NCI-H1048 (cell line): ENCODE measurements around the gene KRTAP19-5.
"Not testable (repeated sequence)": the region's sequence is repeated elsewhere in the genome, so short reads cannot be mapped to it uniquely, and the experiment has no call there.

Experiments
- DNase-seq: peaks from one replicate; lab custom pipeline; 2025; lab: John Stamatoyannopoulos, UW

Gene KRTAP19-5

GRCh38 chr21:30502041-30502440 lies at the start of gene KRTAP19-5:
Gene KRTAP19-5, minus strand, starts transcription at chr21:30502141. Its CDS starts 51 bp downstream, at chr21:30502090.
- no peak for DNase-seq

DNA sequence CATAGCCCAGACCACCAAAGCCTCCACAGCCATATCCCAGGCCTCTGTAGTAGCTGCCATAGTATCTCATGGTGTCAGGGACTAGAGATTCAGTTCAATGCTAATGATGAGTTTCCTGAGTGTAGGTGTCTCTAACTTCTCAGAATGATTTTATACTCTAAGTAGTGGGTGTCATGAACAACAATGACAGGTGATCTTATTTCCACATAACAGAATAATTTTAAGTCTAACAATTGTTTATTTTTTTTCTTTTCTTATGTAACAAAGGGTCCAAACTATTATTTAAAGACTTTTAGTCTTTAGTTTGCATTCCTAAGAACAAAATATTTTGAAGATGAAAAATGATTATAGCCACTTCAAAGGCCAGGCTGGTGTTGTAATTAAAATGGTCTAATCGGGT lies 39.8 kb upstream of the KRTAP19-5 start, which contains the start of gene KRTAP19-6:
Gene KRTAP19-6 (minus strand): TSS at position 101 of the 400 bp plus-strand sequence. CDS start 31 bp downstream, at position 70.
- DNase-seq, result no peak

DNA sequence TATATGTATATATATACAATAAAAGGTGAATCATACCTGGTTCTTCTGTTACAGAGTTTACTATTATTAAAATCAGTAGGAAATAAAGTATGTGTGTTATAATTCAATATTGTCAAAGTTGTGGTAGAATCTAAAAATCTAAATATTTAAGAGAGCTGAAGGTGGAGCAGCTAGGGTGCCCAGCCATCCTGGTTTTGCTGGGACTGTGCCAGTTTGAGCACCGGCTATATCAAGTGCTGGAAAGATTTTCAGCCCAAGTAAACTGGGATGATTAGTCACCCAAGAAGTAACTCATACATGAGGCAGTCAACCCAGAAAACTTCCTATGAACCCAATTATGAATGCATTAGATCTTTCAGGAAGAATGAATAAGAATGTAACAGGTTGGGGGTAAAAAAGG lies 16.9 kb upstream of the KRTAP19-5 start:
- no peak for DNase-seq

DNA sequence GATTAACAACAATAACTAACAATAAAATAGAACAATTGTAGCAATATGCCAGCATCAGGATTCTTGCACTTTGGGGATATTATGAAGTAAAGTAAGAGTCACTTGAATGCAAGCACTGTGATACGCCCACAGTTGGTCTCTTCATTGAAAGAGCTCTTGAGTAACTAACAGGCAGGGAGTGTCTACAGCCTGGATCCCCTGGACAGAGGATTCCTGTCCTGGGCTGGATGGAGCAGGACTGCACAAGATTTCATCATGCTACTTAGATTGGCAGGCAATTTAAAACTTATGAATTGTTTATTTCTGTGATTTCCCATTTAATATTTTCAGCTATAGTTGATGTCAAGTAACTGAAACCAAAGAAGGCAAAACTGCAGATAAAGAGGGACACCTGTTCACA lies 13.7 kb upstream of the KRTAP19-5 start:
- no peak for DNase-seq

- not testable (repeated sequence) for DNase-seq
These were observed 3.8 kb upstream of the KRTAP19-5 start for GRCh38 chr21:30505621-30506205.

DNA sequence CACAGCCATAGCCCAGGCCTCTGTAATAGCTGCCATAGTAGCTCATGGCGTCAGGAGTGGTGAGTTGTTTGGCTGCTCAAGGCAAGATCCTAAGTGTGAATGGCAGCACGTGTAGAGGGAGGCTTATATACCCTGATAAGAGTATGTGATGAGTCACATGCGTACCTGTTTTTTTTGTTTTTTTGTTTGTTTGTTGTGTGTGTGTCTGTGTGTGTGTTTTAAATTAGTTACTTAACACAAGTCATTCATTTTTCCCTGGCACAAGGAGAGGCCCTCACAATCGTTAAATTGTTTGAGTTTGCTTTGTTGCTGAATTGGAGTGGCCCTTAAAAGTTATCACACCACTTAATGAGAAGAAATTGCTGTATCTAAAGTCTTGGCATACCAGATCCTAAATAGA lies 4.9 kb downstream of the KRTAP19-5 start, which contains the start of gene KRTAP19-4:
Gene KRTAP19-4 (minus strand): TSS at position 101 of the 400 bp plus-strand sequence. CDS start 55 bp downstream, at position 46.
- no peak for DNase-seq

DNA sequence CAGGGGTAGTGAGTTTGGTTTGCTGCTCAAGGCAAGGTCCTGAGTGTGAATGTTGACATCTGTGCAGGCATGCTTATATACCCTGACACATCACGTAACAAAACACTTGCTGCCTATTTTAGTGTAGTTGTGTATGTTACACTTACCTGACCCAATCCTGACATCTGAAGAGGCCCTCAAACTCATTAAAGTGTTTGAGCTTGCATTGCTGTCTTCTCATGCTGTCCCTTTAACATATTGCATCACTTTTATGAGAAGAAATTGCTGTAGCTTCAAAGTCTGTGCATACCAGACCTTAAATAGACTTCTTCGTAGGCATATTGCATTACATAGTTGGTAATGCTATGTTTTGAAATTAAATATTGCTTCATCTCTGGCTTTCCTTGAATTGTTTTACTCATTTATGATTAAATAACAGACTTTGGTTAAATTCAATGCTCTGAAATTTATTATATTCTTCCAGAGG lies 9.9 kb downstream of the KRTAP19-5 start, which contains the start of gene KRTAP19-3:
Gene KRTAP19-3 (minus strand): TSS at position 51 of the 466 bp plus-strand sequence. CDS start 56 bp downstream, outside the sequence.
- no peak for DNase-seq

DNA sequence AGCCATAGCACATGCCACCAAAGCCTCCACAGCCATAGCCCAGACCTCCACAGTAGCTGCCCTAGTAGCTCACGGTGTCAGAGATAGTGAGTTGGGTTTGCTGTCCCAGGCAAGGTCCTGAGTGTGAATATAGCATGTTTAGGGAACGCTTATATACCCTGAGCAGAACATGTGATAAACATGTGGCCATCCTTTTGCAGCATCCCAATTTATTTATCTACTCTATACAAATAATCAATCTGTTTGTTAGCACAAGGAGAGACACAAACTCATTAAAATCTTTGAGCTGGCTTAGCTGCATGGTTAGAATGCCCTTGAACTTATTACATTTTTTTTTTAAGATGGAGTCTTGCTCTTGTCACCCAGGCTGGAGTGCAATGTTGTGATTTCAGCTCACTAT lies 14.6 kb downstream of the KRTAP19-5 start, which contains the start of gene KRTAP19-2:
Gene KRTAP19-2 (minus strand): TSS at position 101 of the 400 bp plus-strand sequence. CDS start 88 bp downstream, at position 13.
- DNase-seq, result no peak

- no peak for DNase-seq
These were observed 15.8 kb downstream of the KRTAP19-5 start for GRCh38 chr21:30486180-30486579.

DNA sequence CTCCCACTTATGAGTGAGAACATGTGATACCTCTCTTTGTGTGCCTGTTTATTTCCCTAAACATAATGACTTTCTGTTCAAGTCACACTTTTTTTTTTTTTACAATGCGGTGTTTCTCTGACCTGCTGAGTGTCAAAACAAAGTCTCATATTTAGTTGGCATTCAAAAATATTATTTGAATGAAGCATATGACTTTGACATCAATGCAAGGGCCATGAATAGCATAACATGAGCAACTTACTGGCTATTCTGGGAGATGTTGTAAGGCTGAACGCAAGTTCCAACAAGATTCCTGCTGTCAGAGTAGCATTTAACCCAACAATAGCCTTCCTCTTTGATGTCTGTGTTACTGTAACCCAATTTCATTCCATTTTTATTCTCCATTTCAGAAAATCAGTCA lies 19.8 kb downstream of the KRTAP19-5 start:
- no peak for DNase-seq

- no peak for DNase-seq
These were observed 21.8 kb downstream of the KRTAP19-5 start, which contains the start of gene KRTAP19-1 for GRCh38 chr21:30480145-30480544. Gene KRTAP19-1, minus strand, starts transcription at chr21:30480367. Its CDS starts 50 bp downstream, at chr21:30480317.

DNA sequence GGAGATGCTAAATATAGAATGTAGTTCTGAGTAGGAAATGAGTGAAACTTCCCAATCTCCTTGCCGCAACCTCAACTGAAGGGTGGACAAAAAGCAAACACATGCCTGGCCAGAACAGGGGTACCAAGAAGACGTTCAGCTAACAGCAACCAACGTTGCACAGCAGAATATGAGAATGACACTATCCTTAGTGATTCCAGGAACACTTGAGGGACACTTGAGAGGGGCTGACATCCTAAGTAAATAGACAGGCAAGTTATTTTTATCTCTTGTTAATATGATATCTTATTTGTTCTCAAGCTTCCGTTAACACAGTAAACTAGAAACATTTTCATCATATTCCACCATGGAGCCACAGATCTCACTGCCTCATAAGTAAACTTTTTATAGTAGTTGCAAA lies 22.7 kb downstream of the KRTAP19-5 start:
- DNase-seq, result no peak

DNA sequence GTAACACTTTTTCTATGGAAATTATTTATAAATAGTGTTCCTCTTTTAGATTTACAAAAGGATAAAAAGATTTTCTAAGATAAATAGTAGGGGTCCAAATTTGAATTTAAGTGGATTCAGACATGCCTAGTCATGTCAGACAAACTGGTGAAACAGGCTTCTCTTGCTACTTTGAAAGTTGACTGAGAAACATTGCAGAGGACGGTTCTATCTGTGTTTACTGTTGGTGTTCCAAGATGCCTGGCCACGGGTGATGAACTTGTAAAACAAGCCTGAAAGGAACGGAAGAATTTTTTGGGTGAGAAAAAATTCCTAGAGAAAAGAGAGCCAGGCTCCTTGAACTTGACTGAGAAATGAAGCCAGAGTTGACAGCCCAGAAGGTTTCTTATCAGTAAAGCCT lies 23.9 kb downstream of the KRTAP19-5 start:
- DNase-seq, result no peak

DNA sequence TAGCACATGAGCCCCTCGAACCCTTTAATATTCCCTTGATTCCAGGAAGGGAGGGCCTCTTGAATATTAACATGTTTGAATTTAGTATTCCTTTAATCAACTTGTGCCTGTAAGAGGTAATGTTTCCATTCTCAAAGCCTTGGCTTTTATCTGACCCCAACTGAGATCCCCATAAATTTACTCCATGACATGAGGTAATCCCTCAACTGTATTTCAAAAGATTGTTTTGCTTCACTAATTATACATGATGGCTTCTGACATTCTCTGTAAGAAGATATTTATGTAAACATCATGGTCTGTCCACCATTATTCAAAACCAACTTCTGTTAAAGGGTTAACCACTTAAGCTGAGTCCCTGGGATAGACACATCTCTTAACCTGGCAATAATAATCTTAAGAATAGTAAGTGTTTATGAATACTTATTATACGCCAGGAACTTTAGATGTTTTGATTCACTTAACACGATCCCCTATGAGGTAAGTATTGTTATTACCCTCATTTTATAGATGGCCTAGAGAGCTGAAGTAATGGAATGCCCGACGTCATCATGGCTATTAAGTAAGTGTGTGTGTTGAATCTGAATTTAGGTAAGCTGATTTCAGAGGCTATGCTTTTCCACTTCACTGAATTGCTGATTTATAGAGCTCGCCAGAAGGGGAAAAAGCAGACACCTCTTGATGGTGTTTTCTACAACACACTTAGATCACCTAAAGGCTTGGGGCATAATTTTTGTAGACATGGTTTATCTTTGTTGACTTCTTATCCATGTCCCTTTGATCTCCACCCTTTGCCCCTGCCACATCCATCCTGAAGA lies 32.8 kb downstream of the KRTAP19-5 start:
- DNase-seq, result no peak

GRCh38 chr21:30463713-30464112 lies 38.2 kb downstream of the KRTAP19-5 start:
- DNase-seq, result no peak
